ENCODE data around the gene NEURL4.

Gene NEURL4

DNA sequence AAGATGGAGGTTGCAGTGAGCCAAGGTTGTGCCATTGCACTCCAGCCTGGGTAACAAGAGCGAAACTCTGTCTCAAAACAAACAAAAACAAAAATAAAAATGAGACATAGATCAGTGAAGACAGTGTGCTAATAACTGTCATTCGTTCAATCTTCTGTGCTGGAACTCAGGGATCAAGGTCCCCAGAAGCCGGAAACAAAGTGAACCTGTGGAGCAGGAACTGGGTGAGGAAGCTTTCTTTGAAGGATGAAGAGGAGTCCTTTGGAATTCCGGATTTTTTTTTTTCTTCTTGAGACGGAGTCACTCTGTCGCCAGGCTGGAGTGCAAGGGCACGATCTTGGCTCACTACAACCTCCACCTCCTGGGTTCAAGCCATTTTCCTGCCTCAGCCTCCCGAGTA lies 49.7 kb downstream of the NEURL4 start:
- no peak for DNase-seq (ENCODE audit: low spot score)

DNA sequence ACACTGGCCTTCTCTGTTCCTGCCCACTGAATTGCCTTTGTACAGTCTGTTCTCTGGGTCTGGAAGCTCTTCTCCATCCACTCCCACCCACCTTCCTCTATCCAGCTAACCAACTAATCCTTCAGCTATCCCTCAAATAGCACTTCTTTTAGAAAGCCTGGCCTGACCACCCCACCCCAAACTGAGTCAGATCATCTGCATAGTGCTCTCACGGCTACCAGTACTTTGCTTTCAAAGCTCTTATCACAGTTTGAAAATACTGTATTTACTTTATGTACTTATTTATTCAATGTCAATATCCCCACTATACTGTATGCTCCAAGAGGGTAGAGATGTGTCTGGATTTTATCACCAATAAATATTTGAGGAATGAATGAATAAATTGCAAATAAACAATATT lies 62.4 kb downstream of the NEURL4 start:
- no peak for DNase-seq (ENCODE audit: low spot score)

Measured in pons (tissue), 1 donor.